ENCODE results near the gene BLOC1S5.
"Not testable (repeated sequence)": the region's sequence is repeated elsewhere in the genome, so short reads cannot be mapped to it uniquely, and the experiment has no call there.

DNA sequence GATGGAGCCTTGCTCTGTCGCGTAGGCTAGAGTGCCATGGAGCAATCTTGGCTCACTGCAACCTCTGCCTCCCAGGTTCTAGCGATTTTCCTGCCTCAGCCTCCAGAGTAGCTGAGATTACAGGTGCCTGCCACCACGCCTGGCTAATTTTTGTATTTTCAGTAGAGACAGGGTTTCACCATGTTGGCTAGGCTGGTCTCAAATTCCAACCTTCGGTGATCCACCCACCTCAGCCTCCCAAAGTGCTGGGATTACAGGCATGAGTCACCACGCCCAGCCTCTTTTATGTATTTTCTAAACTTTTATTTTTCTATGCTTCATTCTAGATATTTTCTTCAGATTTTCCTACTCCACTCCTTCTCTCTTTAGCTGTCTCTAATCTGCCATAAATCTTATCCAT, 80.2 kb downstream of the BLOC1S5 start:
- TF ChIP-seq EZH2 (IDR thresholded peaks at IDR 0.05; ENCODE audit: low read depth, low read length, severe bottlenecking); POLR2A (IDR thresholded peaks at IDR 0.05; ENCODE audit: control extremely low read depth in 1 of 2, low read depth in 2 of 2, low read length in 2 of 2); RNF2 (IDR thresholded peaks at IDR 0.05; ENCODE audit: borderline replicate concordance, low read depth, low read length, missing control alignments, poor library complexity, severe bottlenecking); KDM1A (IDR thresholded peaks at IDR 0.05; ENCODE audit: borderline replicate concordance, low read length); SP2 (IDR thresholded peaks at IDR 0.05; ENCODE audit: low read length): not testable (repeated sequence)
- TF ChIP-seq, protein P1, sequence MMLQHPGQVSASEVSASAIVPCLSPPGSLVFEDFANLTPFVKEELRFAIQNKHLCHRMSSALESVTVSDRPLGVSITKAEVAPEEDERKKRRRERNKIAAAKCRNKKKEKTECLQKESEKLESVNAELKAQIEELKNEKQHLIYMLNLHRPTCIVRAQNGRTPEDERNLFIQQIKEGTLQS (IDR thresholded peaks at IDR 0.05; ENCODE audit: insufficient read depth, low read depth, low read length) = not testable (repeated sequence)
